SH-SY5Y (cell line): ENCODE data around the gene UFSP2.

Experiments used
- GATA2 ChIP-seq: IDR thresholded peaks from 2 replicates; pipeline ENCODE4 v1.6.1; 2011; ENCODE audit warnings: mild to moderate bottlenecking, low read depth, low read length
- GATA3 ChIP-seq: IDR thresholded peaks from 2 replicates; pipeline ENCODE4 v1.6.1; 2011; ENCODE audit warnings: low read depth, mild to moderate bottlenecking, low read length, moderate library complexity

GRCh38 chr4:185441479-185441878 lies 15.7 kb upstream of the UFSP2 start:
- TF ChIP-seq GATA3 (no peak), GATA2 (no peak)
